ENCODE data around the gene CAPN5. TPM values are rescaled to one million over a fixed set of nuclear protein-coding genes. Genes with fewer than 3 reads are reported as not detected.

CAPN5 gene
- total RNA-seq, 1 donor from 2014 or later = 0.71 TPM

GRCh38 chr11:77159937-77160495 lies 93.2 kb downstream of the CAPN5 start:
- Mint-ChIP-seq H3K36me3 (ENCODE audit: low read depth) (no peaks in the 10 kb centered on the region), H3K4me3 (no peak overlapping the region), H3K9me3 (no peaks in the 10 kb centered on the region), H3K27me3 (no peaks in the 10 kb centered on the region), H3K27ac (no peak overlapping the region), H3K4me1 (no peaks in the 10 kb centered on the region)
- ATAC-seq (ENCODE audit: low read depth) (no peak), DNase-seq (no peak)
- TF ChIP-seq CTCF (IDR thresholded peaks at IDR 0.05) = no peak
- CTCF ChIA-PET = no interaction called here
- POLR2A ChIA-PET = no interaction called here
- intact Hi-C loops (cut with micrococcal nuclease) = no loop called here

GRCh38 chr11:77163271-77163670 lies 96.5 kb downstream of the CAPN5 start:
- no peaks in the 10 kb centered on the region for H3K9me3 Mint-ChIP-seq
- H3K4me1 Mint-ChIP-seq = no peaks in the 10 kb centered on the region
- intact Hi-C loops (cut with micrococcal nuclease) = no loop called here
- no peaks in the 10 kb centered on the region for H3K27me3 Mint-ChIP-seq
- ChIA-PET POLR2A (no interaction called here), CTCF (no interaction called here)
- ATAC-seq (ENCODE audit: low read depth) (no peak), DNase-seq (no peak)
- H3K4me3 Mint-ChIP-seq = no peak overlapping the region
- no peak for TF ChIP-seq CTCF (IDR thresholded peaks at IDR 0.05)
- no peaks in the 10 kb centered on the region for H3K36me3 Mint-ChIP-seq (ENCODE audit: low read depth)
- H3K27ac Mint-ChIP-seq = no peak overlapping the region

- Mint-ChIP-seq H3K36me3 (ENCODE audit: low read depth) (no peaks in the 10 kb centered on the region), H3K27me3 (no peaks in the 10 kb centered on the region), H3K27ac (no peak overlapping the region), H3K4me3 (no peak overlapping the region), H3K4me1 (no peaks in the 10 kb centered on the region), H3K9me3 (no peaks in the 10 kb centered on the region)
- TF ChIP-seq CTCF (IDR thresholded peaks at IDR 0.05) = no peak
- no peak for ATAC-seq (ENCODE audit: low read depth)
- intact Hi-C loops (cut with micrococcal nuclease) = no loop called here
- POLR2A ChIA-PET = no interaction called here
- CTCF ChIA-PET = no interaction called here
- DNase-seq = no peak
Measured at GRCh38 chr11:77165066-77165465, 98.3 kb downstream of the CAPN5 start.

DNA sequence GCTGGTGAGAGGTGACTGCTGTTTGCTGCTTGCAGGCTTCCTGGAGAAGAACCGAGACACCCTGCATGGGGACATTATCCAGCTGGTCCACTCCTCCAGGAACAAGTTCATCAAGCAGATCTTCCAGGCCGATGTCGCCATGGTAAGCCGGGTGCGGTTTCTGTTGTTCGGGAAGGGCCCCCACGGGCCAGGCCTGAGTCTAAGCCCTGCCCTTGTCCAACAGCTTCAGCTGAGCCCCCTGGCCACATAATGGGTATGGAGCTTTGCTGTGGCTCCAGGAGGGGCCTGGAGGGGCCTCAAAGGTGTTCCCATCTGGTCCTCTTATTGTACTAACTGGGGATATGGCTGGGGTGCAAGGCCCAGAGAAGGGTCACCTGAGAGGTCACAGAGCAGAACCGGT lies 99.2 kb downstream of the CAPN5 start:
- Mint-ChIP-seq H3K4me3 (no peak overlapping the region), H3K27ac (no peak overlapping the region), H3K4me1 (no peaks in the 10 kb centered on the region), H3K36me3 (ENCODE audit: low read depth) (no peaks in the 10 kb centered on the region), H3K9me3 (no peaks in the 10 kb centered on the region), H3K27me3 (no peaks in the 10 kb centered on the region)
- no peak for TF ChIP-seq CTCF (IDR thresholded peaks at IDR 0.05)
- CTCF ChIA-PET = no interaction called here
- intact Hi-C loops (cut with micrococcal nuclease) = no loop called here
- DNase-seq = no peak
- ATAC-seq (ENCODE audit: low read depth) = no peak
- POLR2A ChIA-PET = no interaction called here

DNA sequence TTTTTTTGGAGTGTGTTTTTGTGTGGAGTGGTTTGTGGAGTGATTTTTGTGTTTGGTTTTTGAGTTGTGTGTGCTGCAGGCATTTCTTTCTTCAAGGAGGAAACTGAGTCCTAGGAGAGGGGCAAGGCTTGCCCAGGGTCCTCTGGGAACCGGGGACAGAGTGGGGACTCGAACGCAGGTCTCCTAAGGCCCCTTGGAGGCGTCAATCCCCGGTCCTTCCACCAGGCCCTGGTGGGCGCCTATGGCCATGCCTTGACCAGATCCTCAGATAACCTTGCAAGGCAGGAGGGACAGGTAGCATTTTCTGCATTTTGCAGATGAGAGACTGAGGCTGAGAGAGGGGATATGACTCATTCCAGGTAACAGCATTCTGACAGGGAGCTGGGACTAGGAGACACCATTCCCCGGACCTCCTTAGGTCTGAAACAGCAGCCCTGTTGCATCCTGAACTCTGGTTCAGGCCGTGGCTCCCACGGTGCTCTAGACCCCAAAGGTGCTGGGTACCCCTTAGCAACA lies 100.4 kb downstream of the CAPN5 start:
- Mint-ChIP-seq H3K9me3 (no peaks in the 10 kb centered on the region), H3K4me3 (no peak overlapping the region), H3K4me1 (no peaks in the 10 kb centered on the region), H3K27me3 (no peaks in the 10 kb centered on the region), H3K27ac (no peak overlapping the region), H3K36me3 (ENCODE audit: low read depth) (no peaks in the 10 kb centered on the region)
- ChIA-PET CTCF (no interaction called here), POLR2A (no interaction called here)
- intact Hi-C loops (cut with micrococcal nuclease) = no loop called here
- ATAC-seq (ENCODE audit: low read depth) = no peak
- TF ChIP-seq CTCF (IDR thresholded peaks at IDR 0.05) = no peak
- no peak for DNase-seq
